CD4-positive, alpha-beta T cell (primary cell): ENCODE results near the gene APC2. TPM values are rescaled to one million over a fixed set of nuclear protein-coding genes. Genes with fewer than 3 reads are reported as not detected.

Source experiments
- ATAC-seq: fragments of 200-7000 bp; cut with Tn5 transposase; one replicate; pipeline ENCODE4 v1.10.0; 2022; ENCODE audit warnings: mild to moderate bottlenecking; ENCODE audit not compliant: poor library complexity
- CTCF ChIA-PET: fragments of 350-600 bp; sonication (Branson Sonifier 250); formaldehyde crosslinking; loops from one replicate; lab custom pipeline; 2021; ENCODE audit warnings: antibody characterized with exemption, inconsistent platforms; lab: Charles Lee
- POLR2A ChIA-PET: fragments of 350-600 bp; sonication (Branson Sonifier 250); formaldehyde crosslinking; loops from one replicate; lab custom pipeline; 2021; ENCODE audit warnings: antibody characterized with exemption, inconsistent platforms; lab: Charles Lee
- DNase-seq, 14 experiments: peaks; one replicate each; pipeline ENCODE4 v3.0.0-alpha.2; 2013 to 2020; ENCODE audit warnings: mixed read lengths in 2 of 14
- H3K27ac ChIP-seq, 2 donors: one replicate each; pipeline versions ENCODE4 v1.5.1 to v1.7.0; 2013; ENCODE audit warnings: low read length in 2 of 2, low read depth in 1 of 2, mild to moderate bottlenecking in 1 of 2
- H3K27me3 ChIP-seq, 2 experiments: 1 replicate in 1 of 2; 2 replicates in 1 of 2; pipeline versions ENCODE4 v1.6.1 to v1.7.0; 2013; ENCODE audit warnings: low read length in 2 of 2, control low read depth in 1 of 2, mild to moderate bottlenecking in 1 of 2, moderate library complexity in 1 of 2; ENCODE audit not compliant: insufficient read depth in 2 of 2, control insufficient read depth in 1 of 2
- H3K36me3 ChIP-seq: one replicate; pipeline ENCODE4 v1.6.1; 2013; ENCODE audit warnings: low read length, control low read depth; ENCODE audit not compliant: insufficient read depth
- H3K4me1 ChIP-seq: one replicate; pipeline ENCODE4 v1.6.1; 2013; ENCODE audit warnings: low read length, control low read depth; ENCODE audit not compliant: insufficient read depth
- H3K4me3 ChIP-seq: one replicate; pipeline ENCODE4 v1.5.1; 2013; ENCODE audit warnings: mild to moderate bottlenecking, low read length, moderate library complexity
- H3K9me3 ChIP-seq, 2 experiments: 1 replicate in 1 of 2; 2 replicates in 1 of 2; pipeline versions ENCODE4 v1.6.1 to v1.7.0; 2013; ENCODE audit warnings: low read length in 2 of 2, mild to moderate bottlenecking in 2 of 2, control low read depth in 1 of 2, moderate library complexity in 1 of 2; ENCODE audit not compliant: control insufficient read depth in 1 of 2, insufficient read depth in 1 of 2
- H3K27ac Mint-ChIP-seq: one replicate; pipeline ENCODE4 v1.8.0; 2020; ENCODE audit warnings: mixed read lengths
- H3K27me3 Mint-ChIP-seq: one replicate; pipeline ENCODE4 v1.8.0; 2021; ENCODE audit warnings: mixed read lengths
- H3K36me3 Mint-ChIP-seq: one replicate; pipeline ENCODE4 v1.8.0; 2021; ENCODE audit warnings: low read depth, mixed read lengths
- H3K4me1 Mint-ChIP-seq: one replicate; pipeline ENCODE4 v1.8.0; 2021; ENCODE audit warnings: low read depth, mixed read lengths
- H3K4me3 Mint-ChIP-seq: one replicate; pipeline ENCODE4 v1.8.0; 2020; ENCODE audit warnings: mild to moderate bottlenecking, mixed read lengths
- H3K9me3 Mint-ChIP-seq: one replicate; pipeline ENCODE4 v1.8.0; 2020; ENCODE audit warnings: mixed read lengths
- CTCF ChIP-seq: fragments of 200-600 bp; IDR thresholded peaks from one replicate; pipeline ENCODE4 v1.8.0; 2022; ENCODE audit warnings: antibody characterized with exemption, mild to moderate bottlenecking
- intact Hi-C, 2 experiments: fragments of 100-400 bp; cut with DNase I in 1 of 2; cut with micrococcal nuclease in 1 of 2; formaldehyde crosslinking; loops; one replicate each; pipeline versions ENCODE4 v1.15.1 to v1.9.0; 2023 to 2025; cut with DNase I, micrococcal nuclease
- total RNA-seq, 174 experiments: library from RNA in 2 of 174; stranded (reverse) in 2 of 174; gene quantifications; one replicate each; pipeline ENCODE4 v1.2.3 and lab custom pipeline; 2021 to 2026

APC2 gene
- total RNA-seq, 2 experiments from 2014 or later: 0.20 to 0.30 TPM

GRCh38 chr19:1467490-1468273, 17.8 kb downstream of the APC2 start:
- CTCF ChIA-PET: no interaction called here
- Histone ChIP-seq H3K36me3 (no peaks in the 10 kb centered on the region), H3K4me1 (peaks cover 64% of the 10 kb centered on the region), H3K9me3 (peaks cover 0 to 16% of the 10 kb centered on the region in 2 experiments), H3K4me3 (no peak overlapping the region), H3K27ac (no peak overlapping the region), H3K27me3 (peaks cover 18 to 29% of the 10 kb centered on the region in 2 experiments)
- Mint-ChIP-seq H3K9me3 (no peaks in the 10 kb centered on the region), H3K27ac (no peak overlapping the region), H3K36me3 (no peaks in the 10 kb centered on the region), H3K27me3 (no peaks in the 10 kb centered on the region), H3K4me3 (no peak overlapping the region), H3K4me1 (peaks cover 6% of the 10 kb centered on the region)
- TF ChIP-seq CTCF: no peak
- intact Hi-C loops: loop anchor here in 1 of 2 experiments (1.0 kb wide), 1 partner anchor 26 kb away; no protein-coding TSS in a partner anchor
- ATAC-seq: no peak
- POLR2A ChIA-PET: interaction anchor here (0.8 to 2.2 kb wide), 4 partner anchors 12 to 198 kb away, joined by 3 to 8 read pairs (median 4); partner anchors contain the start of genes CIRBP and REEP6
- DNase-seq: no peak

GRCh38 chr19:1468274-1468820, 18.4 kb downstream of the APC2 start:
- Mint-ChIP-seq H3K4me3 (peak overlapping the region; percentile 54), H3K9me3 (no peaks in the 10 kb centered on the region), H3K27me3 (no peaks in the 10 kb centered on the region), H3K4me1 (peaks cover 11% of the 10 kb centered on the region), H3K27ac (no peak overlapping the region), H3K36me3 (no peaks in the 10 kb centered on the region)
- POLR2A ChIA-PET: interaction anchor here (0.9 to 2.2 kb wide), 4 partner anchors 23 to 60 kb away, joined by 3 to 8 read pairs (median 4); partner anchors contain the start of gene REEP6
- no peak for TF ChIP-seq CTCF
- CTCF ChIA-PET: no interaction called here
- Histone ChIP-seq H3K4me3 (peak overlapping the region; percentile 10), H3K27ac (no peak overlapping the region), H3K36me3 (no peaks in the 10 kb centered on the region), H3K9me3 (peaks cover 0 to 16% of the 10 kb centered on the region in 2 experiments), H3K27me3 (peaks cover 18 to 29% of the 10 kb centered on the region in 2 experiments), H3K4me1 (peaks cover 67% of the 10 kb centered on the region)
- ATAC-seq (no peak), DNase-seq (no peak)
- intact Hi-C loops: no loop called here

GRCh38 chr19:1468821-1469254, 18.9 kb downstream of the APC2 start:
- Histone ChIP-seq H3K4me3 (no peak overlapping the region), H3K27ac (no peak overlapping the region), H3K4me1 (peaks cover 67% of the 10 kb centered on the region), H3K9me3 (peaks cover 0 to 16% of the 10 kb centered on the region in 2 experiments), H3K27me3 (peaks cover 18 to 29% of the 10 kb centered on the region in 2 experiments), H3K36me3 (no peaks in the 10 kb centered on the region)
- Mint-ChIP-seq H3K27me3 (no peaks in the 10 kb centered on the region), H3K9me3 (no peaks in the 10 kb centered on the region), H3K36me3 (no peaks in the 10 kb centered on the region), H3K4me3 (peak overlapping the region; percentile 25), H3K27ac (no peak overlapping the region), H3K4me1 (peaks cover 11% of the 10 kb centered on the region)
- ATAC-seq (no peak), DNase-seq (peak in 3 of 14 experiments; percentile 29 to 45 (median 35))
- intact Hi-C loops: no loop called here
- ChIA-PET POLR2A (interaction anchor here (0.7 to 3.9 kb wide), 8 partner anchors 11 to 672 kb away, joined by 3 to 12 read pairs (median 4); partner anchors contain the start of gene REEP6), CTCF (no interaction called here)
- TF ChIP-seq CTCF: no peak
